Hypothalamus (tissue), 51 donors: ENCODE data around the gene TAS1R3.
A peak's percentile ranks its signal among the peaks of the same experiment; 100 is the strongest.

Experiments
- DNase-seq, 51 donors: peaks; one replicate each; lab custom pipeline; 2025; lab: John Stamatoyannopoulos, UW

The TAS1R3 gene

DNA sequence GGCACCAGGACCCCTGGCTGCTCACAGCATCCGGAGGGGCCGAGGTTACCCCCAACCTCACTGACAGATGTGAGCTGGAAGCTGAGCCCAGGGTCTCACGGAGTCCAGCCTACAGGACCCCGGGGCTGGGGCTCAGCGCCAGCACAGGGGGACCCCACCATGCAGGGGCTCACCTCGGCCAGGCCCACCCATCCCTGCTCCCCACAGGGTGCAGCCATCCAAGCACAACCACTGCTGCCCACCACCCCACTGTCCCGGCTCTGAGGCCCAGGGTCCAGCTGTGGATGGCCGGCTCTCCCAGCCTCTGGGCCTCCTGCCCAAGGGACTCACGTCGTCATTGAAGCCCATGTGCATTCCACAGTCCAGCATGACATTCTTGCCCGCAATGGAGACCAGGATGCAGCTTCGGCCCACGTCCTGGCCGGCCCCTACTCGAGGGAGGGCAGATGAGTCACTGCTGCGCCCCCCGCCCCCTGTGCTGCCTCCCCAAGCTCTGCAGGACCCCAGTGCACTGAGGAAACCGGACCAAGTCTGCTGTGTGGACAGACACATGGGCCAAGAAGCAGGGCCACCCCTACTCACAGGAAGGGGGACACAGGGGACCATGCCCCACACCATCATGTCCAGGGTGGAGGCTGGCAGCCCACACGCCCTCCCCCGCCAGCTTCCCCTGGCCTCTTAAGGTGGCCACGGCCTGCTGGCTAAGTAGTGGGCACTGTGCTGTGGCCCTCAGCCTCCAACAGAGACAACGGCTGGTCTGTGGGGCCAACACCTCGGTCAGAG lies 10.2 kb upstream of the TAS1R3 start:
- no peak for DNase-seq

DNA sequence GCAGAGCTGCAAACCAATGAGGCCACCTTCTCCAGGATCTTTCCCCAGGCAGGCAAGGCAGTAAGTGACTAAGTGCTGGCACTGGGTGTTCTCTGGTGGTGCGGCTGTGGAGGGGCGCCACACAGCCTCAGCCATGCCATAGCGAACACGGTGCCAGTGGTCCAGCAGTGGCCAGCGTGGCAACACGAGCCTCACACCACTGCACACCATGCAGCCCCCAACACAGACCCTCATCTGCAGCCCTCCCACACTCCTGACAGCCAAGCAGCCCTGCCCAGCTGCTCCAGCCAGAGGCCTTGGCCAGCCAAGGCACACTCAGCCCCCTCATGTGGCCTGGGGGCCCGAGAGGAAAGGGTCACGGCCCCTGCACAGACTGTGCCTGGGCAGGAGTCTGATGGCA lies 9.6 kb upstream of the TAS1R3 start:
- DNase-seq: no peak

DNA sequence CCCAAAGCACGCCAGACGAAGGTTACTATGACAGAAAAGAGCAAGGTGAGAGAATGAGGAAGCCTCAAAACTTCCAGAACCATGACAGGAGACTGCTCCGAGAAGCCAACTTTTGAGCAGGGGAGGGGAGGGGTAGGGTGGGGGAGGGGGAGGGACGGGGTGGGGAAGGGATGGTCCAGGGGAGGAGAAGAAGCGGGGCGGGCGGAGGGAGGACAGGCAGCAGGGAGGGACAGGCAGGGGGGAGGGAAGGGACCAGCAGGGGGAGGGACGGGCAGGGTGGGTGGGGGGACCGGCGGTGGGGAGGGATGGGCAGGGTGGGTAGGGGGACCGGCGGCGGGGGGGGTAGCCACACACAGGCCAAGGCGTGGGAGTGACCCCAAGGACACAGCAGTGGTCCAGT lies 8.7 kb upstream of the TAS1R3 start:
- no peak for DNase-seq

DNA sequence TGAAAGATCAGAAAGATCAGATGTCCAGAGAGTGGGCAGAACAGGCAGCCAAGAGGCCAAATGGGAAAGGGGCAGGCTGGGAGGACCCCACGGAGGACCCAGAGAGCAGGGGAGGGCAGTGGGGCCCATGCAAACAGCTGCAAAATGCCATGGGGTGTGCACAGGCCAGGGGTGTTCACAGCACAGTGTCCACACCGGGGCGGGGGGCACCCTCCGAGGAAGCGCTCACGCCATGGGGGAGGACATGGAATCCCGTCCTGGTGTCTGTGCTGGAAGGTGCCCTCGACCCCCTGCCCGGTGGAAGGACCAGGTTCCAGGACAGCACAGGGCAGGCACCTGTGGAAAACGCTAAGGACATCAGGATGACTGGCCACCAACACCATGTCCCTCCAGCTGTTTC lies 8.1 kb upstream of the TAS1R3 start:
- DNase-seq: no peak

DNA sequence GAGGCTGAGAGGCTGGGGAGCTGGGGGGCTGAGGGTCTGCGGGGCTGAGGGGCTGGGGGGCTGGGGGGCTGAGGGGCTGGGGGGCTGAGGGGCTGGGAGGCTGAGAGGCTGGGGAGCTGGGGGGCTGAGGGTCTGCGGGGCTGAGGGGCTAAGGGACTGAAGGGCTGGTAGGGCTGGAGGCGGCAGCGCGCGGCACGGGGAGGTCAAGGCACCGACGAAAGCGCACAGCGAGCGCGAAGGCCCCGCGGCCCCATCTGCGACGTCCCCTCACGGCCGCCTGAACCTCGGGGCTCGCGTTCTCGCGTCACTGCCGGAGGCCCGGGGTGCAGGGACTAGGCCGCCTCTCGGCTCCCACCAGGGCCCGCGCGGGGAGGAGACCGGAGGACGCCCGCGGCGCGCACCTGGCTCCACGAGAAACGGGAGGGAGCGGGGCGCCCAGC lies 7.0 kb upstream of the TAS1R3 start:
- no peak for DNase-seq

DNA sequence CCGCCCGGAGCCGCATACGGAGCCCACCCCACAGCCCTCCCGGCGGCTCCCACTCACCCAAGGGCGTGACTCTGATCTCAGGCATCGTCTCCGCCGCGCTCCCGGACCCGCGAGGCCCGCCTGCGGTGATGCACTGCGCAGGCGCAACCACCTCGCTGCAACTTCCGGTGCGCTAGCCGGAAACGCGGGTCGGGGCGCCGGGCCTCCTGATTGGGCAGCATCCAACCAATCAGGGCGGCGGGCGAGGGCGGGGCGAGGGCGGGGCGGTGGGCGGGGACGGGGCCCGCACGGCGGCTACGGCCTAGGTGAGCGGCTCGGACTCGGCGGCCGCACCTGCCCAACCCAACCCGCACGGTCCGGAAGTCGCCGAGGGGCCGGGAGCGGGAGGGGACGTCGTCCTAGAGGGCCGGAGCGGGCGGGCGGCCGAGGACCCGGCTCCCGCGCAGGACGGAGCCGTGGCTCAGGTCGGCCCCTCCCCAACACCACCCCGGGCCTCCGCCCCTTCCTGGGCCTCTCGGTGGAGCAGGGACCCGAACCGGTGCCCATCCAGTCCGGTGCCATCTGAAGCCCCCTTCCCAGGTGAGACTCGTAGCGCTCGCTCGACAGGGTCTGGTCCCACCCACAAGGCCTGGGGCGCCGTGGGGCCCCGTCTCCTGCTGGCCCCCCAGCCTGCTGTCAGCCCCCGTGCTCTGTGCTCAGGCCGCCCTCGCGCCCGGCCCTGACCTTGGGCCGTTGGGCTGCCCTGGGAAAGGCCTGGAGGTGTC lies 6.4 kb upstream of the TAS1R3 start, which contains the start of the genes CPTP and INTS11:
TSS of gene CPTP (plus strand) at position 279 of the 764 bp plus-strand sequence. CDS start 2,109 bp downstream, outside the sequence.
TSS of gene INTS11 (minus strand) at position 137 of the 764 bp plus-strand sequence. CDS start at position 85, 52 bp downstream.
- DNase-seq: peak; percentile 50 to 96 (median 86)

DNA sequence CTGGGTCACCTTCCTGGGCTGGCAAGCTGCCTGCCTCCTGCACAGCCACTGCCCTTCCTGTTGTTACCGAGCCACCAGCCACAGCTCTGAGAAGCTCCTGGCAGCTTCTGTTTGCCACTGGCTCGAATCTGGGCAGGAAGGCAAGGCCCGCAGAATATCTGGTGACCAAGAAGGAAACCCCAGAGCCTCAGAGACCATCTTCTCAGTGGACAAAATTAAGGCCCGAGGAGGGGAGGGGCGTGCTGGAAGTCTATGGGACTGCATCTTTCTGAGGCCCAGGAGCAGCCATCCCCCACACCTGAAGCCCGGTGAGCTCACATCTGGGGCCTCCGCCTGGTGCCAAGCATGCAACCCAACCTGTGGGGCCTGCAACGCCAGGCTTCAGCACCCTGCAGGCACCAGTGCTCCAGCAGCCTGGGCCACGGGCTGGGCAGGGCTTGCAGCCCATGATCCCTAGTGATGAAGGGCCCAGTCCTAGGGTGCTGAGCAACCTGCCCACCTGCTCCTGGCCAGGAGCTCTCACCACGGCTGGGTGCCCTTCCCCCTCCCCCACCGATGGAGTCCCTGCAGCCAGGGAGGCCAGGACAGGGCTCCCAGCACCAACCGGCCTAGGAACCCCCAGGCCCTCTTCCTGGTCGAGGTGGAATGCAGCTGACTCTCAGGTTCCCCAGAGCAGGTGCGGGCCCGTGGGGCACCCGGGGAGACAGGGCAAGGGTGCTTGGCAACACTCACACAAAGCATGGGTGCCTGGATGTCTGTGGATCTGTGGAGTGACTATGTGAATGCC lies 5.6 kb upstream of the TAS1R3 start:
- DNase-seq: no peak

DNA sequence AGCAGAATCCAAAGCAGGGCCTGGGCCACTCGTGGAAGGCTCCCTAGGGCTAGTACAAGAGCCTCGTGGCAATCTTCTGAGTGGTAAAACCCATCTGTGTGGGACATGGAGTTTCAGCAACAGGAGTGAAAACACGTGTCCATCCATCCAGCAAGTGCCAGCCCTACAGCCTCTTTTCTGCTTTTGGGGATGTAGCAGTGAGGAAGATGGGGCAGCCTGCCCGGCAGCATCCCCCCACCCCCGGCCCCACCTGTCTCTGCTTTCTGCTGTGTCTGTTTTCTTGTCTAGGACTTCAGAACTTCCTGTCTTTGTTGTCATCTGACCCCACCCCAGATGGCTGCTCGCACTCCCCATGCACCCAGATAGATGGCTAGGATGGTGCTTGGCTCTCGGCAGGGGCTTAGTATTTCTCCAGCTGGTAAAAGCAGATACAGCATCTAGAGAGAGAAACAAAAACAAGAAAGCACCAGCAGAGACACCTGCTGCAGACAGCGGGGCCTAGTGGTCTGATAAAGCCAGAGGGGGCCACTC lies 4.9 kb upstream of the TAS1R3 start:
- DNase-seq: no peak

DNA sequence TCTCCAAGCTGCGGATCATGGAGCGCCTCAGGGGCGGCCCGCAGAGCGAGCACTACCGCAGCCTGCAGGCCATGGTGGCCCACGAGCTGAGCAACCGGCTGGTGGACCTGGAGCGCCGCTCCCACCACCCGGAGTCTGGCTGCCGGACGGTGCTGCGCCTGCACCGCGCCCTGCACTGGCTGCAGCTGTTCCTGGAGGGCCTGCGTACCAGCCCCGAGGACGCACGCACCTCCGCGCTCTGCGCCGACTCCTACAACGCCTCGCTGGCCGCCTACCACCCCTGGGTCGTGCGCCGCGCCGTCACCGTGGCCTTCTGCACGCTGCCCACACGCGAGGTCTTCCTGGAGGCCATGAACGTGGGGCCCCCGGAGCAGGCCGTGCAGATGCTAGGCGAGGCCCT lies 3.8 kb upstream of the TAS1R3 start:
- no peak for DNase-seq

DNA sequence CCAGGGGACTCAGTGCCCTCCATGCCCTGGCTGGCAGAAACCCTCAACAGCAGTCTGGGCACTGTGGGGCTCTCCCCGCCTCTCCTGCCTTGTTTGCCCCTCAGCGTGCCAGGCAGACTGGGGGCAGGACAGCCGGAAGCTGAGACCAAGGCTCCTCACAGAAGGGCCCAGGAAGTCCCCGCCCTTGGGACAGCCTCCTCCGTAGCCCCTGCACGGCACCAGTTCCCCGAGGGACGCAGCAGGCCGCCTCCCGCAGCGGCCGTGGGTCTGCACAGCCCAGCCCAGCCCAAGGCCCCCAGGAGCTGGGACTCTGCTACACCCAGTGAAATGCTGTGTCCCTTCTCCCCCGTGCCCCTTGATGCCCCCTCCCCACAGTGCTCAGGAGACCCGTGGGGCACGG lies 2.8 kb upstream of the TAS1R3 start:
- no peak for DNase-seq

DNA sequence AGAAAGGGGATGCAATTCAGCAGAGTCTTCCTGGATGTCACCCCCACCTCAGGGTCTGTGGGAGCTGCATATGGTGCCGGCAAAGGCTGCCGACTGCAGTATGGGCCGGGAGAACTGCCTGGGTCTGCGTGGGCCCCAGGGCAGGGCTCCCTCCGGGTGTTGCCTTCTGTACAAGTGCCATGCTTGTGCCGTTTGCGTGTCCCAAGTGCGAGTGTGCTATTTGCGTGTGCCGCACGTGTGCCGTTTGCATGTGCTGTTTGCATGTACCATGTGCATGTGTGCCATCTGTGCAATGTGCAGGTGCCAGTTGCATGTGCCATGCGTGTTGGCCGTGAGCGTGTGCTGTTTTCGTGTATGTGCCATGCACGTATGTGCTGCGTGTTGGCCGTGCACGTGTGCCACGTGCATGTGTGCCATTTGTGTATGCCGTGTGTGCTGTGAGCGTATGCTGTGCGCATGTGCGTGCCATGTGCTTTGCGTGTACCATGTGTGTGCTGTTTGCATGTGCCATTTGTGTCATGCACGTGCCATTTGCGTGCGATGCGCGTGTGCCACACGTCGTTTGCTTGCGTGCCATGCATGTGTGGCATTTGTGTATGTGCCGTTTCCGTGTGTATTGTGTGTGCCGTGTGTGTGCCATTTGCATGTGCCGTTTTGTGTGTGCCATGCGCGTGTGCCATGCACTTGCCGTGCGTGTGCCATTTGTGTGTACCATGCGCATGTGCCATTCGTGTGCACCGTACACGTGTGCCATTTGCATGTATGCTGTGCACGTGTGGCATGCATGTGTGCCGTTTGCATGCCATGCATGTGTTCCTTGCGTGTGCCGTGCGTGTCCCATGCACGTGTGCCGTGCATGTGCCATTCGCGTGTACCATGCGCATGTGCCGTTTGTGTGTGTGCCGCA lies 1.5 kb upstream of the TAS1R3 start:
- DNase-seq: no peak

DNA sequence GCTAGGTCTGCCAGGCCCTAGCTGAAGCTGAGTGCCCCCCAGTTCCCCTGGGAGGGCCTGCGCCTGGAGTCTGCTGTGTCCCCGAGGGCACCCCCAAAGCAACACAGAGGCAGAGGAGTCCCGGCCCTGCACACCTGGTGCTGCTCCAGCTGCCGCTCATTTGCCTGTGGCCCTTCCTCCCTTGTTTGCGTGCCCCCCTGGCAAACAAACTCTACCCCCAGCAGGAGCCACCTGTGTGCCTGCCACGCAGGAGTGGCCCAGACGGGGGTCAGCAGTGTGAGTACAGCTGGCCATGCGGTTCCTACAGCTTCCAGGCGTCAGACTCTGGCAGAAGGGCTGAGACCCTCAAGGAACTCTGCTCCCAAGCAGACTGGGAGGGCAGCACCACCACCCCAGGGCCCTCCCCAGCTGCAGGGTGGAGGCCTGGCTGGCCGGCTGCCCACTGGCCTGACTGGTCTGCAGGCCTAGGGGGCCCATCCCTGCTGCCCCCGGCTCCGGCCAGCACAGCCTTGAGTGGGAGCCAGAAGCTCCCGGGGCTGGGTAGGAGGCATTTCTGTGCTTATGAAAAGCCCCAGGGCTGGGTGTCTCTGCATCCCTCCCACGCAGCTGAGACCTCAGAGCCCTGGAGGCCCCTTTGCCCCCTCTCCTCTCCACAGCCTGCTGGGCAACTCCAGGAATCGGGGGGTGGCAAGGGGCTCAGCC lies 563 bp upstream of the TAS1R3 start:
- no peak for DNase-seq

DNA sequence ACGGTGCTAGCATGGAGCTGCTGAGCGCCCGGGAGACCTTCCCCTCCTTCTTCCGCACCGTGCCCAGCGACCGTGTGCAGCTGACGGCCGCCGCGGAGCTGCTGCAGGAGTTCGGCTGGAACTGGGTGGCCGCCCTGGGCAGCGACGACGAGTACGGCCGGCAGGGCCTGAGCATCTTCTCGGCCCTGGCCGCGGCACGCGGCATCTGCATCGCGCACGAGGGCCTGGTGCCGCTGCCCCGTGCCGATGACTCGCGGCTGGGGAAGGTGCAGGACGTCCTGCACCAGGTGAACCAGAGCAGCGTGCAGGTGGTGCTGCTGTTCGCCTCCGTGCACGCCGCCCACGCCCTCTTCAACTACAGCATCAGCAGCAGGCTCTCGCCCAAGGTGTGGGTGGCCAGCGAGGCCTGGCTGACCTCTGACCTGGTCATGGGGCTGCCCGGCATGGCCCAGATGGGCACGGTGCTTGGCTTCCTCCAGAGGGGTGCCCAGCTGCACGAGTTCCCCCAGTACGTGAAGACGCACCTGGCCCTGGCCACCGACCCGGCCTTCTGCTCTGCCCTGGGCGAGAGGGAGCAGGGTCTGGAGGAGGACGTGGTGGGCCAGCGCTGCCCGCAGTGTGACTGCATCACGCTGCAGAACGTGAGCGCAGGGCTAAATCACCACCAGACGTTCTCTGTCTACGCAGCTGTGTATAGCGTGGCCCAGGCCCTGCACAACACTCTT lies 1.1 kb downstream of the TAS1R3 start:
- DNase-seq: no peak

DNA sequence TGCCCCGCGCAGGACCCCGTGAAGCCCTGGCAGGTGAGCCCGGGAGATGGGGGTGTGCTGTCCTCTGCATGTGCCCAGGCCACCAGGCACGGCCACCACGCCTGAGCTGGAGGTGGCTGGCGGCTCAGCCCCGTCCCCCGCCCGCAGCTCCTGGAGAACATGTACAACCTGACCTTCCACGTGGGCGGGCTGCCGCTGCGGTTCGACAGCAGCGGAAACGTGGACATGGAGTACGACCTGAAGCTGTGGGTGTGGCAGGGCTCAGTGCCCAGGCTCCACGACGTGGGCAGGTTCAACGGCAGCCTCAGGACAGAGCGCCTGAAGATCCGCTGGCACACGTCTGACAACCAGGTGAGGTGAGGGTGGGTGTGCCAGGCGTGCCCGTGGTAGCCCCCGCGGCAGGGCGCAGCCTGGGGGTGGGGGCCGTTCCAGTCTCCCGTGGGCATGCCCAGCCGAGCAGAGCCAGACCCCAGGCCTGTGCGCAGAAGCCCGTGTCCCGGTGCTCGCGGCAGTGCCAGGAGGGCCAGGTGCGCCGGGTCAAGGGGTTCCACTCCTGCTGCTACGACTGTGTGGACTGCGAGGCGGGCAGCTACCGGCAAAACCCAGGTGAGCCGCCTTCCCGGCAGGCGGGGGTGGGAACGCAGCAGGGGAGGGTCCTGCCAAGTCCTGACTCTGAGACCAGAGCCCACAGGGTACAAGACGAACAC lies 1.8 kb downstream of the TAS1R3 start:
- DNase-seq: no peak

DNA sequence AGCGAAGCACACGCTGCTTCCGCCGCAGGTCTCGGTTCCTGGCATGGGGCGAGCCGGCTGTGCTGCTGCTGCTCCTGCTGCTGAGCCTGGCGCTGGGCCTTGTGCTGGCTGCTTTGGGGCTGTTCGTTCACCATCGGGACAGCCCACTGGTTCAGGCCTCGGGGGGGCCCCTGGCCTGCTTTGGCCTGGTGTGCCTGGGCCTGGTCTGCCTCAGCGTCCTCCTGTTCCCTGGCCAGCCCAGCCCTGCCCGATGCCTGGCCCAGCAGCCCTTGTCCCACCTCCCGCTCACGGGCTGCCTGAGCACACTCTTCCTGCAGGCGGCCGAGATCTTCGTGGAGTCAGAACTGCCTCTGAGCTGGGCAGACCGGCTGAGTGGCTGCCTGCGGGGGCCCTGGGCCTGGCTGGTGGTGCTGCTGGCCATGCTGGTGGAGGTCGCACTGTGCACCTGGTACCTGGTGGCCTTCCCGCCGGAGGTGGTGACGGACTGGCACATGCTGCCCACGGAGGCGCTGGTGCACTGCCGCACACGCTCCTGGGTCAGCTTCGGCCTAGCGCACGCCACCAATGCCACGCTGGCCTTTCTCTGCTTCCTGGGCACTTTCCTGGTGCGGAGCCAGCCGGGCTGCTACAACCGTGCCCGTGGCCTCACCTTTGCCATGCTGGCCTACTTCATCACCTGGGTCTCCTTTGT lies 2.6 kb downstream of the TAS1R3 start:
- DNase-seq: no peak

DNA sequence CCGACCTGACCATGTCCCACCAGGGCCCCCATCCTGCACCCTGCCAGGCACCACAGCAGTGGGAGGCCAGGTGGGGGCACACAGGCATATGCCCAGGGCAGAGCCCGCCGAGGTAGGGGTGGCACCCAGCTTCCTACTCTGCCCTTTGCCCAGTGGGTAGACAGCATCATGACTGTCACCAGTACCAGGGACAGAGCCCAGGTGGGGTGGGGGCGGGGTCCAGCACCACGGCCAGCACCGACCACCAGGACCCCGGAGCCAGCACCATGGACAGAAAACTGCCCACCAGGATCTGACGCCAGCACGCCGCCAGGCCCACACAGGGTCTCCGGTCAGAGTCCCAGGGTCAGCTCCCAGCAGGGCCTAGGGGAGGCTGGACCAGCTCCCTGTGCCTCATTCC lies 3.8 kb downstream of the TAS1R3 start:
- DNase-seq: no peak

DNA sequence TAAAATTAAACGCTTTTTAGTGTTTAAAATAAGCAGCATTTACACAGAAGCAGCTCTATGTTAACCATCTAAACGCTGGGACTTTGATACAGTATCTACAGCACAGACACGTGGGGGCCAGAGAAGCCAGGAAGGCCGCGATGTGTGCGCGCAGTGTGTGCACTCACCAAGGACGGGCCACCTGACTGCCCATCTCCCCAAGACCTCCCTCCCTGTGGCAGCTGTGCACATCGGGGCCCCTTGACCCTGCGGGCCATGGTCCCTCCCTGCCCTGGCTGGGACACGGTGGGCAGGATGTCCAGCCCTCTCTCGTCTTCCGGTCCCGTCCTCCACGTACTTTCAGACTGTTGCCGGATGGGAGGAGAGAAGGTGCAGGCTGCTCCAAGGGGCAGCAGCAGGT lies 4.2 kb downstream of the TAS1R3 start:
- DNase-seq: no peak
